Measurements from ENCODE around the gene FGF14. TPM values are rescaled to one million over a fixed set of nuclear protein-coding genes. Genes with fewer than 3 reads are reported as not detected.

Gene FGF14
- total RNA-seq, 2 donors from 2014 or later = 1.3 to 3.7 TPM

DNA sequence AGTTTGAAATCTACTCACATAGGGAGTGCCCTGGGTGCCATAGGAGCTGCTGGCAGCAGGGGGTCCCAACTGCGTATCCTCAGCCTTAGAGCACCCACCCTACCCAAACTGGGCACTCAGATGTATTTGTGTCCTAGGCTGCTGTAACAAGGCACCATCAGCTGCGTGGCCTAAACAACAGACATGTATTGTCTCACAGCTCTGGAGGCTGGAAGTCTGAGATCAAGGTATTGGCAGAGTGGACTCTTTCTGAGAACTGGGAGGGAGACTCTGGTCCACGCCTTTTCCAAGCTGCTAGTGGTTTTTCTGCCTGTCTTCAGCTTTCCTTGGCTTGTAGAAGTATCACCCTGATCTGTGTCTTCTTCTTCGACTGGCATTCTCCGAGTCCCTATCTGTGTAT lies 83.6 kb downstream of the FGF14 start:
- ATAC-seq = peak in 1 of 2 donors; percentile 58
- DNase-seq = peak; percentile 18
- intact Hi-C loops (cut with DNase I) = no loop called here

GRCh38 chr13:102317593-102317992 lies 84.3 kb downstream of the FGF14 start:
- ATAC-seq = peak; percentile 97 to 98
- intact Hi-C loops (cut with DNase I) = no loop called here
- peak; percentile 92 for DNase-seq

DNA sequence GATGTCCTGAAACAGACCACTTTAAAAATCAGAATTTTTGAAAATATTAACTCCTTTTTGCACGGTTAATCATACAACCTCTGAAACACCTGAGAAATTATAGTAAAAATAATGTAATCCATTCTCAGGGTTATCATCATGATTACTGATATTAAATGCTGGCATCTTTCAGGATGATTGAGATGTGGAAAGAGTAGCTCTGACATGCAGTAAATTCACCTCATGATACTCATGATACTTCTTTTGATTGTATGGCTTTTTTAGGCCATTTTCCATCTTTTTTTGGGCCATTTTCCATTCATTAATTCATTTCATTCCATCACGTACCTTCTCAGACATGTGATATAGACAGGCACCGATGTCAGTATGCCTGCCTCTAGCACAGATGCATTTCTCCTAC lies 85.1 kb downstream of the FGF14 start:
- DNase-seq (no peak), ATAC-seq (no peak)
- intact Hi-C loops (cut with DNase I) = no loop called here

GRCh38 chr13:102312841-102313240 lies 89.0 kb downstream of the FGF14 start:
- intact Hi-C loops (cut with DNase I) = no loop called here
- ATAC-seq = no peak
- DNase-seq = no peak

DNA sequence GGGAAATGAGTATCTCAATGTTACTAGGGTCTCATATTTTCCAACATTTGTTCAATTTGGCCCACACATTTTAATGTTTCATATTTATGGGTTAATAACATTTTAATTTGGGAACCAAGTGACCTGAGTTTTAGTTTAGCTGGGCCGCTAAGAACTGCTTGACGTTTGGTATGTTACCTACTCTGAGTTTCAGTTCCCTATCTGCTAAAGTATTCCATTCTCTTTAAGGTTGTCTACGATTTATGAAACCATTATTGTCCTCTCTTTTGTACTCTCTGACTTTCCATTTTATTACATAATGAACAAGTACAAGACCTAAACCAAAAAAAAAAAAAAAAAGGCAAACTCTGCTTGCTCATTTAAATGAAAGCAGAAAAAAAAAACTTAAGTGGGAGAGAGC lies 89.9 kb downstream of the FGF14 start:
- no peak for DNase-seq
- no peak for ATAC-seq
- intact Hi-C loops (cut with DNase I) = no loop called here

DNA sequence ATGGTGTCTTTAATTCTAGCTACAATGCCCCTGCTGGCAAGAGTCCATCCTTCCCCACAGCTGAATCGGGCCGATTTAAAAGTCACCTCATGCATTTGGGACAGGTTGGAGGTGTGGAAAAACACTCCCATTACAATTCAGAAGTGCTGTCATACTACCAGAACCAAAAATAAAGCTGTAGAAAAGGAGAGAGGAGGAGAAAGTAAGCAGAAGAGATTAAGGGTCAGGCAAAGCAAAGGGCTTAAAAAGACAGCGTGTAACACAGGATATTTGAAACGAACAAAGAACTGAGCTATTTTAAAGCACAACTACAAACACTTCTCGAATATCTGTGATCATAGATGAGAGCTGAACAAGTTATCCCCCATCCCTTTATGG lies 90.4 kb downstream of the FGF14 start:
- ATAC-seq = peak; percentile 11 to 52

DNA sequence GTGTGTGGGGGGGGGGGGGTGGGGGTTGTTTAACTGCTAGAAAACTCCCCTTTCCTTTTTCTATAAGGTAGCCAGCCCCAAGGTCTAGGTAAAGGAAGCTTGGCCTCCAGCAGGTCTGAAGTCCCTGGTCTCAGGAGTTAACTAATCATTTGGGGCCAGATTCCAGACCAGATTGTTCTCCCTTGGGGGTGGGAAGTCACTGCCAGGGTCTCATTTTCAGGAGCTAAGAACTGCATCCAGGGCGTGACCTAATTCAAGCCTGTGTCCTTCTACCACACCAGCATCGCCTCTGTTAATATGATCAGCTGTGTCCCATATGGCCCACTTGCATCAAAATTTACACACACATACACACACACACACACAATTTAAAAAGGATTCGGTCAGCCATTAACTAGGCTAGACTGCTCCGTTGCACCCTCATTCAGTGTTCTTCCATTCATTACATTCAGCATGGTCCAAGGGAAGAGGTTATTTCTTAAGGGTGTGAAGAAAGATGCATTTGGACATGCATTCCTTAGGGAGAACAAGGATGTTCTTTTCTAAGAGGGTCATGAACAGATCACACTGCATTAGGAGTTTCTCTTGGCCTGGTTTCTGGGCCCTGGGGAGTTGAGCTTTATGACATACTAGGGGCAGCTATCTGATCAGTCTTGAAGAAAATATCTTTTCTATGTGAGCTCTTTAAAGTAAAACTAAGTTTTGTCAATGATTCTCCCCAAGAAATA lies 91.0 kb downstream of the FGF14 start:
- DNase-seq (peak; percentile 32), ATAC-seq (peak; percentile 31 to 35)
- intact Hi-C loops (cut with DNase I) = no loop called here

More for the DNA sequence above, 90.4 kb downstream of the FGF14 start:
- DNase-seq = peak; percentile 20
- intact Hi-C loops (cut with DNase I) = no loop called here

- DNase-seq (no peak), ATAC-seq (peak in 1 of 2 donors; percentile 40)
- intact Hi-C loops (cut with DNase I) = no loop called here
These were observed 92.7 kb downstream of the FGF14 start for GRCh38 chr13:102309110-102309509.

DNA sequence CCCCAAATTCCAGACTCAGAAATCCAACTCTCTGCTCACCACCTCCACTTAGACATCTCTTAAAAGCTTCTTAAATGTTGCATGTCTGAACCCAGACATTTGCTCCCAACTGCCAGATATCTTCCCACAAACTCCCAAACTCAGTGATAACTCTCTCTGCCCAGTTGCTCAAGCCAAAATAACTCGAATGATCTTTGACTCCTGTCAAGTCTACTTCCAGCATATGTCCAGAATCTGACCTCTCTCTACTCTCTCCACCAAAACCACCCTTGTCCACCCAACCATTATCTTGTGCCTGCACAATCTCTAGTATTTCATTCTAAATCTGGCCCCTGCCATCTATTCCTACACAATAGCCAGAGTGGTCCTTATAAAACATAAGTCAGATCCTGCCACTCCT lies 99.3 kb downstream of the FGF14 start:
- intact Hi-C loops (cut with DNase I) = no loop called here
- DNase-seq (no peak), ATAC-seq (no peak)

DNA sequence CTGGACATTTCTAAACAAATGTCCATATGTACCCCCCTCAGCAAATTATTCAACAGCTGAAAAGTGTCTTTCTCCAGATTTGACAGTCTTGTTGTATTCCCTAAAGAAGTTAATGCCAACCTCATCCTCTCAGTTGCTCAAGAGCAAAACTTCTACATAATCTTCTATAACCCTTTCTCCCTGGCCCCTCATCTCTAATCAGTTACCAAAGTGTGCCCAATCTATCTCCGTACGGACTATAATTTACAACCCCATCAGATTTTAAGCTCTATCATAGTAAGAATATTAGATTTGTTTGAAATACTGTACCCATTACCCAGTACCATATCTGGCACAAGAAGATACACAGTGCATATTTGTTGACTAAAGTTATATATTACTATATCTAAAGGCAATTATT lies 101.5 kb downstream of the FGF14 start:
- DNase-seq (no peak), ATAC-seq (no peak)
- intact Hi-C loops (cut with DNase I) = no loop called here

GRCh38 chr13:102299366-102299765 lies 102.5 kb downstream of the FGF14 start:
- intact Hi-C loops (cut with DNase I) = loop anchor here in 1 of 2 donors (10.0 kb wide), 1 partner anchor 95 kb away; no protein-coding TSS in a partner anchor
- no peak for DNase-seq
- ATAC-seq = no peak

DNA sequence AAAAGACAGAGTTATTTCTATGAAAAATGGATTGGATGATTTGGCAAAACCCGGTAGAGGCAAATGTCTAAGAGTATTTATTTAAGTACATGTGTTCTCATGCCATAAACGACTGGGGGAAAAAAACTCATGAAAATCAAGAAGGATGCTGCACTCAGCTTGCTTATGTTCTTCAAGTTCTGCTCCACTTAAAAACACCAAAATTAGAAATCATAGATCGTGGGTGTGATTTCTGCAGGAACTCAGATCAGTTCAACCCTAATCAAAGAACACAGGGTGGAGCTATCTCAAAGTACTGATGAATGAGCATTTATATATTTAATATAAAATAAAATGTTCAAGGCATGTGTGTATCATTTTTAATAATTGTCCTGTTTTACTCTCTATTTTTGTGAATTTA lies 103.8 kb downstream of the FGF14 start:
- ATAC-seq (no peak), DNase-seq (no peak)
- intact Hi-C loops (cut with DNase I) = loop anchor here in 1 of 2 donors (10.0 kb wide), 1 partner anchor 97 kb away; no protein-coding TSS in a partner anchor

DNA sequence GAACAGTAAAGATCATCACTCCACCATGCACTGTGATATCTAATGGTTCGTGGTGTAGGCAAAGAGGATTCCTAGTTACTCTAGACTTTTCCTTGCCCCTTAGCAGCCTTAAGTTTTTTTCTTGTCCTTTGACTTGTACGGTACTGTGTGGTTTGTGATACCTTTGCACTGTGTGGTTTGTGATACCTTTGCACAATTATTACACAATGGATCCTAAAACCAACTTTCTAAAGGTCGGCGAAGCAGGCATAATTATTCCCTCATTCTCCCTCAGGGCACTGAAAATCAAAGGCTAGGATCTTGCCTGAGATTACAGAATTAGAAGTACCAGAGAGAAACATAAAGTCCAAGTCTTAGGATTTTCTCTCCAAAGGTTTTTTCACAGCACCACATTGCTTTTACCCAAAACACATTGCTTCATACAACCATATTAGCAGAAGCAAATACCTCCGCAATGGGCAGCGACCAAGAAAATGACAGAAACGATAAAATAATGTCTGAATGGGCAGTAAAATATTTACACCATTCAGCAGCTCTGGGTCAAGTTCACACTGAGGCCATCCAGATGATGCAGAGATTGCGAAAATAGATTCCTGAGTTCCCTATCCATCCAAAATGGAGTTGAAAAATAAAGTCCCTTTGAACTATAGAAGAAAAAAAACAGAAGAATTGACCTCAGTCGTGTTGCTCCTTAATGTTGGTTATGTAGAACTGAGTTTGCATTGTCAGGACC lies 106.4 kb downstream of the FGF14 start:
- intact Hi-C loops (cut with DNase I) = loop anchor here in 1 of 2 donors (10.0 kb wide), 1 partner anchor 99 kb away; no protein-coding TSS in a partner anchor
- ATAC-seq (no peak), DNase-seq (no peak)

GRCh38 chr13:102294407-102295018 lies 107.3 kb downstream of the FGF14 start:
- ATAC-seq = peak in 1 of 2 donors; percentile 15
- DNase-seq = no peak
- intact Hi-C loops (cut with DNase I) = loop anchor here in 1 of 2 donors (10.0 kb wide), 1 partner anchor 100 kb away; no protein-coding TSS in a partner anchor

GRCh38 chr13:102293723-102294122 lies 108.1 kb downstream of the FGF14 start:
- ATAC-seq (peak; percentile 38 to 72), DNase-seq (no peak)
- intact Hi-C loops (cut with DNase I) = loop anchor here in 1 of 2 donors (10.0 kb wide), 1 partner anchor 101 kb away; no protein-coding TSS in a partner anchor

GRCh38 chr13:102291587-102292218 lies 110.1 kb downstream of the FGF14 start:
- DNase-seq (no peak), ATAC-seq (peak; percentile 47 to 62)
- intact Hi-C loops (cut with DNase I) = loop anchor here in 1 of 2 donors (10.0 kb wide), 1 partner anchor 103 kb away; no protein-coding TSS in a partner anchor

DNA sequence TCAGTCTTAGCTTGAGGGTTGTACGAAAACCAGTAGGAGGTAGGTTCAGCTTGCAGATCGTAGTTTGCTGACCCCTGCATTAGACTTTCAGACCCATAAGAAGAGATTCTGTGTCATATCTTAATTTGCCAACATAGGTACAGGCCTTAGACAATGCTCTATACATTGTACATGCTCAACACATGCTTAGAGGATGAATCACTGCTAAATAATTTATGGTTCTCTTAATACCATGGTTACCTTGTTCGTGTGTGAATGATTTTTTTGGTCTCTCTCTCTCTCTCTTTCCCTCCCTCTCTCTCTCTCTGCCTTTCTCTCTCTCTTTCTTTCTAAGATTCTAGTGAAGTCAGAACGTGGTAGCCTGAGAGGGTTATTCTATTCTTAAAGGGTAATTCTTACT lies 112.2 kb downstream of the FGF14 start:
- ATAC-seq (no peak), DNase-seq (no peak)
- intact Hi-C loops (cut with DNase I) = loop anchor here in 1 of 2 donors (10.0 kb wide), 1 partner anchor 105 kb away; no protein-coding TSS in a partner anchor

DNA sequence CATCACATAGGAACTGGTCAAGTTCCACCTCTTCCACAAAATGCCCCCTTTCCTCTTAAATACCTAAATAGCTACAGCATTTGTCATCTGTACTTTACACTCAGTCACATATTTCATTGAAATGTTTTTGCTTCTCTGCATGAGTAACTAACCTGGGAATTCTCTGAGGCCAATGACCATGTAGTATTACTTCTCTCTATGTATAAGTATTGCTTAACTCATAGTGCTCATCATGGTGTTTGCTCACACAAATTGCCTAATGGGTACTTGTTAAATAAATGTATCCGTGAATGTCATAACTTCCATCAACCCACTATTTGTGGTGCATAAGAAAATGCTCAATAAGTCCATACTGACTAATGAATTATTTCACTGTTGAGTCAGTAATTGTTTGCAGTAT lies 115.5 kb downstream of the FGF14 start:
- DNase-seq = no peak
- intact Hi-C loops (cut with DNase I) = no loop called here
- ATAC-seq = peak in 1 of 2 donors; percentile 50

DNA sequence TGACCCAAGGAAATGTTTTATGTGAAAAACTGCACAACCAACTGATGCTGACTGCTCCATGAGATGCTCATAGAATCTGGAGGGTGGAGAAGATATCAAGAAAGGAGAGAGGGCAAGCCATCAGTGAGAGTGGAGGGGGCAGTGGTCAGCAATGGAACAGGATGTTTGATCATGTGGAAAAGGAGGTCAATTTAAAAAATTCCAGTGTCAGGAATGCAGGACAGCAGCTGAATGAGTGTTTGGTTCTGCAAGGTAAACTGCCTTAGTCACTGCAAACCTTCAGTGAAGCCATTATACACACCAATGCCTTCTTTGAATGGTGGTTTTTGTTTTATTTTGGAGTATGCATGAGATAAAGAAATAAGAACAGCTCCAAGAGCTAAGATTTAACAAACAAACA lies 121.5 kb downstream of the FGF14 start:
- DNase-seq (no peak), ATAC-seq (no peak)
- intact Hi-C loops (cut with DNase I) = no loop called here
